ENCODE results near the gene COL4A2. TPM values are rescaled to one million over a fixed set of nuclear protein-coding genes. Genes with fewer than 3 reads are reported as not detected.

The COL4A2 gene
- total and polyA plus RNA-seq, 3 experiments from 2014 or later: not detected

GRCh38 chr13:110477706-110478245 is 170.7 kb downstream of the COL4A2 start:
- no peak for DNase-seq
- H3K36me3 Mint-ChIP-seq: no peaks in the 10 kb centered on the region
- Histone ChIP-seq H3K27ac (ENCODE audit: low read depth, low read length) (no peak overlapping the region), H3K27me3 (ENCODE audit: insufficient read depth, low read length, poor library complexity, severe bottlenecking) (no peaks in the 10 kb centered on the region), H3K4me3 (ENCODE audit: low read length) (no peak overlapping the region), H3K36me3 (ENCODE audit: insufficient read depth, low read length) (no peaks in the 10 kb centered on the region), H3K9me3 (ENCODE audit: low read length) (no peaks in the 10 kb centered on the region), H3K4me1 (ENCODE audit: insufficient read depth, low read length) (no peaks in the 10 kb centered on the region)
- ChIA-PET CTCF (no interaction called here), POLR2A (no interaction called here)
- no peak overlapping the region for H3K4me3 Mint-ChIP-seq
- no peaks in the 10 kb centered on the region for H3K4me1 Mint-ChIP-seq
- no peaks in the 10 kb centered on the region for H3K9me3 Mint-ChIP-seq
- no peak overlapping the region for H3K27ac Mint-ChIP-seq
- H3K27me3 Mint-ChIP-seq: peaks cover 2 to 8% of the 10 kb centered on the region in 2 donors

DNA sequence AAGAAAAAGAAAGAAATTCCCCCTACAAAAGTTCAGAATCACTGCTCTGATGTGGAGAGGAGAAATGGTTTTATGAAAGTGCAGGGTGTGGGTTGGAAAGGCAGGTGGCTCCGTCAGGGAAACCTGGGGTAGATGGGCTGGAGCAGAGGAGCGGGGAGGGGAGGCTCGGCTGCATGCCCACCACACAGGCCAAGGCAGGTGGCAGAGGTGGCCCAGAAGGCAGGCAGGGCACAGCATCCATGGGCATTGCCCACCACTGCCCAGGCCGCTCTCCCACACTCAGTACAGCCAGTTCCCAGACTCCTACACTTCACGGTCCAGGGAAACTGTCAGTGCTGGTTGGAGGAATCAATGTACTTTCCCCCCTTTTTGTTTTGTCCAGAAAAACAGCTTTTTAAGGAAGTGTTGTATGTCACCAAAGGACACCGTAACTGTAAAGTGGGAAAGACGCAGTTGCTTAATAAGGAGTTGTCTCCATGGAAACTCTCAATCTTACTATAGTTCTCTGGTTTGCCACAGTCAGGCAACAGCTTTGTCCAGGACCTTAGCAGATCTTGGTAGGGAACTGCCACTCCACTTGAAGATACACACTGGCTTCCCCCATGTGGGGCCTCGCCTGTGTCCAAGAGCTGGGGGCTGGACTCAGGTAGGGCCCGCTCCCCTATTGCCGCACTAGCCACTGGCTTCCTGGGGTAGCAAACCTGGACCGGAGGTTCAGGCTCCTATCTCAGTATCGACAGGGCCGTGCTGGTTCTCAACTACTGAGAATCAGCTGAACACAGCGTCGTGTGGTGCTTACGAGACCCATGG is 171.5 kb downstream of the COL4A2 start:
- Histone ChIP-seq H3K9me3 (ENCODE audit: low read length) (no peaks in the 10 kb centered on the region), H3K27me3 (ENCODE audit: insufficient read depth, low read length, poor library complexity, severe bottlenecking) (no peaks in the 10 kb centered on the region), H3K4me3 (ENCODE audit: low read length) (no peak overlapping the region), H3K4me1 (ENCODE audit: insufficient read depth, low read length) (no peaks in the 10 kb centered on the region), H3K36me3 (ENCODE audit: insufficient read depth, low read length) (no peaks in the 10 kb centered on the region), H3K27ac (ENCODE audit: low read depth, low read length) (no peak overlapping the region)
- peaks cover 5 to 8% of the 10 kb centered on the region in 2 donors for H3K27me3 Mint-ChIP-seq
- H3K4me1 Mint-ChIP-seq: no peaks in the 10 kb centered on the region
- no peak overlapping the region for H3K4me3 Mint-ChIP-seq
- H3K9me3 Mint-ChIP-seq: no peaks in the 10 kb centered on the region
- POLR2A ChIA-PET: no interaction called here
- no peak overlapping the region for H3K27ac Mint-ChIP-seq
- CTCF ChIA-PET: no interaction called here
- no peak for DNase-seq
- no peaks in the 10 kb centered on the region for H3K36me3 Mint-ChIP-seq

GRCh38 chr13:110479215-110479545 is 172.1 kb downstream of the COL4A2 start:
- no peaks in the 10 kb centered on the region for H3K4me1 Mint-ChIP-seq
- DNase-seq: no peak
- H3K4me3 Mint-ChIP-seq: no peak overlapping the region
- no peaks in the 10 kb centered on the region for H3K36me3 Mint-ChIP-seq
- H3K9me3 ChIP-seq (ENCODE audit: low read length): no peaks in the 10 kb centered on the region
- no peak overlapping the region for H3K27ac Mint-ChIP-seq
- CTCF ChIA-PET: no interaction called here
- no peak overlapping the region for H3K4me3 ChIP-seq (ENCODE audit: low read length)
- H3K27me3 Mint-ChIP-seq: peaks cover 5 to 9% of the 10 kb centered on the region in 2 donors
- POLR2A ChIA-PET: no interaction called here
- H3K27me3 ChIP-seq (ENCODE audit: insufficient read depth, low read length, poor library complexity, severe bottlenecking): no peaks in the 10 kb centered on the region
- H3K4me1 ChIP-seq (ENCODE audit: insufficient read depth, low read length): no peaks in the 10 kb centered on the region
- no peak overlapping the region for H3K27ac ChIP-seq (ENCODE audit: low read depth, low read length)
- H3K9me3 Mint-ChIP-seq: no peaks in the 10 kb centered on the region
- no peaks in the 10 kb centered on the region for H3K36me3 ChIP-seq (ENCODE audit: insufficient read depth, low read length)

- H3K4me1 Mint-ChIP-seq: no peaks in the 10 kb centered on the region
- DNase-seq: no peak
- Histone ChIP-seq H3K4me3 (ENCODE audit: low read length) (no peak overlapping the region), H3K4me1 (ENCODE audit: insufficient read depth, low read length) (no peaks in the 10 kb centered on the region), H3K36me3 (ENCODE audit: insufficient read depth, low read length) (no peaks in the 10 kb centered on the region), H3K27me3 (ENCODE audit: insufficient read depth, low read length, poor library complexity, severe bottlenecking) (no peaks in the 10 kb centered on the region), H3K27ac (ENCODE audit: low read depth, low read length) (no peak overlapping the region), H3K9me3 (ENCODE audit: low read length) (no peaks in the 10 kb centered on the region)
- H3K27ac Mint-ChIP-seq: no peak overlapping the region
- no peak overlapping the region for H3K4me3 Mint-ChIP-seq
- POLR2A ChIA-PET: no interaction called here
- peaks cover 5 to 11% of the 10 kb centered on the region in 2 donors for H3K27me3 Mint-ChIP-seq
- H3K9me3 Mint-ChIP-seq: no peaks in the 10 kb centered on the region
- CTCF ChIA-PET: no interaction called here
- no peaks in the 10 kb centered on the region for H3K36me3 Mint-ChIP-seq
These were observed 172.6 kb downstream of the COL4A2 start for GRCh38 chr13:110479648-110480047.

DNA sequence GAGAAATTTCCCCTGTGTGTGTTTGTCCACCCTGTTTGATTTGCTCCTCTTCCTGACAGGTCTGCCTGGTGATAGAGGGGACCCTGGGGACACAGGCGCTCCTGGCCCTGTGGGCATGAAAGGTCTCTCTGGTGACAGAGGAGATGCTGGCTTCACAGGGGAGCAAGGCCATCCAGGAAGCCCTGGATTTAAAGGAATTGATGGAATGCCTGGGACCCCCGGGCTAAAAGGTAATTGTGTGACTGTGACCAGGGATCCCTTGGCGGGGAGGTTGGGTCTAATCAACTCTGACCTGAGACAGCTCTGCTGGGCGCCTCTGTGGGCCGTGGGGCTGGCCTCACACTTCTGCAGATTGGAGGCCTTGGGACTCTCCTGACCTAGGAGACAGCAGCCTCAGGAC is 173.1 kb downstream of the COL4A2 start:
- no peak overlapping the region for H3K27ac Mint-ChIP-seq

DNA sequence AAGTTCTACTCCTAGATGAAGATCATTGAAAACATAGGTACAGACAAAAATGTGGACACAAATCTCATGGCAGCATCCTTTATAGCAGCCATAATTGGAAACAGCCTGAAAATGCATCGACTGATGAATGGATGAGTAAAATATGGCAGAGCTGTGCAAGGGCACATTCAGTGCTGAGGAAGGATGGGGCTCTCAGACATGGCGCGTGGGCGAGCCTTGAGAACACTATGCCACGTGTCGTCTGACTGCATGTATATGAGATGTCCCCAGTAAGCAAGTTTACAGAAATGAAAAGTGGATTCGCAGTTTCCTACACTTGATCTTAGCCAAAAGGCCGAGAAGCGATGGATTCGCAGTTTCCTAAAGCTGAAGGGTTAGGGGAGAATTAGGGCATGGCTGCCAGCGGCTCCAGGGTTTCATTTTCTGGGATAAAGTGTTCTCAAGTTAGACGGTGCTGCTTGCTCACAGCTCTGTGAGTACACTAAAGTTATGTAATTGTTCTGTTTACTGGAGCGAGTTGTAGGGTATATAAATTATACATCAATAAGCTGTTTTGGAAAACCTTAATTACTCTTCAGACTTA is 176.4 kb downstream of the COL4A2 start:
- CTCF ChIA-PET: no interaction called here
- Mint-ChIP-seq H3K4me1 (no peaks in the 10 kb centered on the region), H3K27me3 (peaks cover 4 to 7% of the 10 kb centered on the region in 2 donors), H3K9me3 (no peaks in the 10 kb centered on the region), H3K36me3 (no peaks in the 10 kb centered on the region), H3K4me3 (no peak overlapping the region), H3K27ac (no peak overlapping the region)
- Histone ChIP-seq H3K36me3 (ENCODE audit: insufficient read depth, low read length) (no peaks in the 10 kb centered on the region), H3K27me3 (ENCODE audit: insufficient read depth, low read length, poor library complexity, severe bottlenecking) (no peaks in the 10 kb centered on the region), H3K27ac (ENCODE audit: low read depth, low read length) (no peak overlapping the region), H3K4me3 (ENCODE audit: low read length) (no peak overlapping the region), H3K4me1 (ENCODE audit: insufficient read depth, low read length) (no peaks in the 10 kb centered on the region), H3K9me3 (ENCODE audit: low read length) (no peaks in the 10 kb centered on the region)
- POLR2A ChIA-PET: no interaction called here
- no peak for DNase-seq

More for the DNA sequence above, 173.1 kb downstream of the COL4A2 start:
- Histone ChIP-seq H3K27me3 (ENCODE audit: insufficient read depth, low read length, poor library complexity, severe bottlenecking) (no peaks in the 10 kb centered on the region), H3K27ac (ENCODE audit: low read depth, low read length) (no peak overlapping the region), H3K4me1 (ENCODE audit: insufficient read depth, low read length) (no peaks in the 10 kb centered on the region), H3K4me3 (ENCODE audit: low read length) (no peak overlapping the region), H3K9me3 (ENCODE audit: low read length) (no peaks in the 10 kb centered on the region), H3K36me3 (ENCODE audit: insufficient read depth, low read length) (no peaks in the 10 kb centered on the region)
- no peak for DNase-seq
- Mint-ChIP-seq H3K4me1 (no peaks in the 10 kb centered on the region), H3K9me3 (no peaks in the 10 kb centered on the region), H3K4me3 (no peak overlapping the region), H3K27me3 (peaks cover 9 to 11% of the 10 kb centered on the region in 2 donors), H3K36me3 (no peaks in the 10 kb centered on the region)
- ChIA-PET POLR2A (no interaction called here), CTCF (no interaction called here)

- Mint-ChIP-seq H3K27ac (no peak overlapping the region), H3K4me3 (no peak overlapping the region), H3K9me3 (no peaks in the 10 kb centered on the region), H3K36me3 (no peaks in the 10 kb centered on the region), H3K27me3 (peaks cover 4 to 7% of the 10 kb centered on the region in 2 donors), H3K4me1 (no peaks in the 10 kb centered on the region)
- H3K36me3 ChIP-seq (ENCODE audit: insufficient read depth, low read length): no peaks in the 10 kb centered on the region
- DNase-seq: no peak
- POLR2A ChIA-PET: no interaction called here
- H3K4me3 ChIP-seq (ENCODE audit: low read length): no peak overlapping the region
- H3K4me1 ChIP-seq (ENCODE audit: insufficient read depth, low read length): no peaks in the 10 kb centered on the region
- H3K27ac ChIP-seq (ENCODE audit: low read depth, low read length): no peak overlapping the region
- no peaks in the 10 kb centered on the region for H3K27me3 ChIP-seq (ENCODE audit: insufficient read depth, low read length, poor library complexity, severe bottlenecking)
- CTCF ChIA-PET: no interaction called here
- no peaks in the 10 kb centered on the region for H3K9me3 ChIP-seq (ENCODE audit: low read length)
These were observed 177.4 kb downstream of the COL4A2 start for GRCh38 chr13:110484290-110485048.

DNA sequence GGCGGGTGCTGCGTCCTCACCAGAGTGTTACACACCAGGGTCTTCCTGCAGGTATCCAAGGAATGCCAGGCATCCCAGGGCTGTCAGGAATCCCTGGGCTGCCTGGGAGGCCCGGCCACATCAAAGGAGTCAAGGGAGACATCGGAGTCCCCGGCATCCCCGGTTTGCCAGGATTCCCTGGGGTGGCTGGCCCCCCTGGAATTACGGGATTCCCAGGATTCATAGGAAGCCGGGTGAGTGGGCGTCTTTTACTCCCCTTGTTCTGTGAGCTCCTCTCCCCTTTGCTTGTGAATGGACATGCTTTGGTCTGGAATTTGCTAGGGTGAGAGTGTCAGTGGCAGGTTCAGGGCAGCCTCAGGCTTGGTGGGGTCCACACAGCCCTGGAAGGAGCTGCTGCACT is 178.5 kb downstream of the COL4A2 start:
- CTCF ChIA-PET: no interaction called here
- Mint-ChIP-seq H3K4me3 (no peak overlapping the region), H3K9me3 (no peaks in the 10 kb centered on the region), H3K27me3 (peaks cover 4 to 7% of the 10 kb centered on the region in 2 donors), H3K4me1 (no peaks in the 10 kb centered on the region), H3K27ac (no peak overlapping the region), H3K36me3 (no peaks in the 10 kb centered on the region)
- Histone ChIP-seq H3K9me3 (ENCODE audit: low read length) (no peaks in the 10 kb centered on the region), H3K4me3 (ENCODE audit: low read length) (no peak overlapping the region), H3K27me3 (ENCODE audit: insufficient read depth, low read length, poor library complexity, severe bottlenecking) (no peaks in the 10 kb centered on the region), H3K27ac (ENCODE audit: low read depth, low read length) (no peak overlapping the region), H3K36me3 (ENCODE audit: insufficient read depth, low read length) (no peaks in the 10 kb centered on the region), H3K4me1 (ENCODE audit: insufficient read depth, low read length) (no peaks in the 10 kb centered on the region)
- no peak for DNase-seq
- POLR2A ChIA-PET: no interaction called here
